Heart left ventricle (tissue), 13 donors: ENCODE results near the gene CST4.

Source experiments
- POLR2A ChIP-seq, 2 donors: fragments of 450-650 bp; IDR thresholded peaks; one replicate each; pipeline ENCODE4 v1.6.1; 2017; ENCODE audit warnings: antibody characterized with exemption in 2 of 2, mild to moderate bottlenecking in 2 of 2, moderate library complexity in 2 of 2
- TF ChIP-seq, protein P1 (sequence below), 12 donors: fragments of 200-600 bp; sonication (generic) in 4 of 12; IDR thresholded peaks; one replicate each; pipeline versions ENCODE4 v1.5.0 to v1.8.0; 2018 to 2022; ENCODE audit warnings: antibody characterized with exemption in 12 of 12, mild to moderate bottlenecking in 5 of 12
- donor health status: ischemic (EF 13 %, LVEDD 7.1; RV severe dilation, severe dysfunction).
- donor health status: DM: no; HTN: yes; CAD: no.
- donor health status: DM: no; HTN: no; CAD: no.
- donor health status: ischemic (EF 25% LVEDD 6.9; RV normal size, moderate dysfunction).
- donor health status: ischemic (EF 25% LVEDD 5.7; RV mildly dilated, moderate dysfunction).
- donor health status: ischemic (EF 35%, LVEDD 5.7; RV mildly dilated, moderate dysfunction).
- donor health status: nonischemic (EF 11% LVEDD 7.7; RV severe dilation, severe dysfunction).
- donor health status: DM: yes; HTN: yes; CAD: no.
- donor health status: PGD.
- donor health status: ischemic (EF 29% LVEDD 5.4; RV normal size, mild dysfunction).
- donor health status: nonischemic (EF 23%, LVEDD 6.1; RV moderate dilation, normal function).

DNA sequence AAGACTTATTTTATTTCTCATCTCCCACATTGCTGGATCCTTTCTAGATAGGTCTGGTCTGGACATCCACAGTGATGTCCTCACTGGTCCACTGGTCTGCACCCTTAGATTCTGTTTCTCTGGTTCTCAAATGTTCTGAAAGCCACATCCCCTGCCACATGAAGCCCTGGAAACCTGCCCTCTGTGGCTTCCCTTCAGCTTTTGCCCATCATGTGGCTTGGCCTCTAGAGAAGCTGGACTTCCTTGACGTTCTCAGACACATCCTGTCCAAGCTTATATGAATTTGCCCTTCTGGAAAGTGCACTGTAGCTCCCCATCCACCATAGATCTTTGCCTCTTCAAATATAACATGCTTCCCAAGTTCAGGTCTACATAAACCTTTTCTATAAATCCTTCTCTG is 18.5 kb downstream of the CST4 start:
- TF ChIP-seq, protein P1, sequence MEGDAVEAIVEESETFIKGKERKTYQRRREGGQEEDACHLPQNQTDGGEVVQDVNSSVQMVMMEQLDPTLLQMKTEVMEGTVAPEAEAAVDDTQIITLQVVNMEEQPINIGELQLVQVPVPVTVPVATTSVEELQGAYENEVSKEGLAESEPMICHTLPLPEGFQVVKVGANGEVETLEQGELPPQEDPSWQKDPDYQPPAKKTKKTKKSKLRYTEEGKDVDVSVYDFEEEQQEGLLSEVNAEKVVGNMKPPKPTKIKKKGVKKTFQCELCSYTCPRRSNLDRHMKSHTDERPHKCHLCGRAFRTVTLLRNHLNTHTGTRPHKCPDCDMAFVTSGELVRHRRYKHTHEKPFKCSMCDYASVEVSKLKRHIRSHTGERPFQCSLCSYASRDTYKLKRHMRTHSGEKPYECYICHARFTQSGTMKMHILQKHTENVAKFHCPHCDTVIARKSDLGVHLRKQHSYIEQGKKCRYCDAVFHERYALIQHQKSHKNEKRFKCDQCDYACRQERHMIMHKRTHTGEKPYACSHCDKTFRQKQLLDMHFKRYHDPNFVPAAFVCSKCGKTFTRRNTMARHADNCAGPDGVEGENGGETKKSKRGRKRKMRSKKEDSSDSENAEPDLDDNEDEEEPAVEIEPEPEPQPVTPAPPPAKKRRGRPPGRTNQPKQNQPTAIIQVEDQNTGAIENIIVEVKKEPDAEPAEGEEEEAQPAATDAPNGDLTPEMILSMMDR (IDR thresholded peaks at IDR 0.05) = no peak
- no peak for TF ChIP-seq POLR2A (IDR thresholded peaks at IDR 0.05)
